CD14-positive monocyte (primary cell): ENCODE data around the gene NENF. TPM values are rescaled to one million over a fixed set of nuclear protein-coding genes. Genes with fewer than 3 reads are reported as not detected.

Experiments
- DNase-seq, 3 donors: peaks; one replicate each; pipeline ENCODE4 v3.0.0-alpha.2; 2011 to 2022
- H2AFZ ChIP-seq: 2 replicates; pipeline ENCODE4 v1.6.0; 2012; ENCODE audit warnings: mild to moderate bottlenecking, low read depth, low read length, inconsistent platforms; ENCODE audit not compliant: insufficient read depth, poor library complexity, severe bottlenecking
- H3K27ac ChIP-seq, 2 donors: 1 replicate in 1 of 2; 2 replicates in 1 of 2; pipeline ENCODE4 v1.5.1; 2012 to 2013; ENCODE audit warnings: low read length in 2 of 2, control low read depth in 1 of 2, inconsistent platforms in 1 of 2, low read depth in 1 of 2, mild to moderate bottlenecking in 1 of 2
- H3K27me3 ChIP-seq, 2 donors: one replicate each; pipeline versions ENCODE4 v1.6.0 to v1.6.1; 2011 to 2013; ENCODE audit warnings: low read length in 2 of 2; ENCODE audit not compliant: control insufficient read depth in 2 of 2, insufficient read depth in 2 of 2
- H3K36me3 ChIP-seq, 2 donors: replicated peaks in 1 of 2; 1 replicate in 1 of 2; 2 replicates in 1 of 2; pipeline versions ENCODE4 v1.5.1 to v1.6.1; 2012 to 2013; ENCODE audit warnings: low read length in 2 of 2, control low read depth in 1 of 2, inconsistent platforms in 1 of 2, mild to moderate bottlenecking in 1 of 2; ENCODE audit not compliant: insufficient read depth in 2 of 2, control insufficient read depth in 1 of 2
- H3K4me1 ChIP-seq, 2 donors: 1 replicate in 1 of 2; 2 replicates in 1 of 2; pipeline versions ENCODE4 v1.5.1 to v1.6.1; 2012 to 2013; ENCODE audit warnings: low read length in 2 of 2, control low read depth in 1 of 2, inconsistent platforms in 1 of 2, mild to moderate bottlenecking in 1 of 2, moderate library complexity in 1 of 2; ENCODE audit not compliant: insufficient read depth in 2 of 2, control insufficient read depth in 1 of 2
- H3K4me2 ChIP-seq: replicated peaks from 2 replicates; pipeline ENCODE3; 2012; ENCODE audit warnings: low read length, moderate library complexity, mild to moderate bottlenecking; ENCODE audit not compliant: poor library complexity, severe bottlenecking; ENCODE audit errors: extremely low read depth
- H3K4me3 ChIP-seq, 3 experiments: fragments of 200-600 bp in 1 of 3; sonication (generic) in 1 of 3; replicated peaks in 1 of 3; 1 replicate in 2 of 3; 2 replicates in 1 of 3; pipeline ENCODE4 v1.5.1; 2011 to 2013; ENCODE audit warnings: low read length in 3 of 3, mild to moderate bottlenecking in 3 of 3, control low read depth in 2 of 3, low read depth in 2 of 3, inconsistent platforms in 1 of 3, moderate library complexity in 1 of 3
- H3K79me2 ChIP-seq: 2 replicates; pipeline ENCODE4 v1.6.0; 2012; ENCODE audit warnings: mild to moderate bottlenecking, control low read depth, inconsistent platforms, low read length, moderate library complexity; ENCODE audit not compliant: insufficient read depth
- H3K9ac ChIP-seq: 2 replicates; pipeline ENCODE4 v1.6.0; 2017; ENCODE audit warnings: low read length, mild to moderate bottlenecking; ENCODE audit not compliant: insufficient read depth, poor library complexity, severe bottlenecking
- H3K9me3 ChIP-seq, 2 donors: replicated peaks in 1 of 2; 1 replicate in 1 of 2; 2 replicates in 1 of 2; pipeline versions ENCODE4 v1.5.1 to v1.6.1; 2012 to 2013; ENCODE audit warnings: low read length in 2 of 2, control low read depth in 1 of 2; ENCODE audit not compliant: control insufficient read depth in 1 of 2, insufficient read depth in 1 of 2
- H4K20me1 ChIP-seq: 2 replicates; pipeline ENCODE4 v1.6.0; 2012; ENCODE audit warnings: mild to moderate bottlenecking, low read length, control low read depth, moderate library complexity; ENCODE audit not compliant: insufficient read depth
- H3K27ac Mint-ChIP-seq, 7 donors: one replicate each; pipeline ENCODE4 v1.8.0; 2020; ENCODE audit warnings: mild to moderate bottlenecking in 7 of 7, mixed read lengths in 7 of 7, moderate library complexity in 6 of 7, inconsistent platforms in 2 of 7
- H3K27me3 Mint-ChIP-seq, 3 donors: one replicate each; pipeline ENCODE4 v1.8.0; 2021 to 2022; ENCODE audit warnings: low read depth in 3 of 3, mild to moderate bottlenecking in 3 of 3, mixed read lengths in 3 of 3, moderate library complexity in 3 of 3, inconsistent platforms in 1 of 3
- H3K36me3 Mint-ChIP-seq, 2 donors: one replicate each; pipeline ENCODE4 v1.8.0; 2020; ENCODE audit warnings: mixed read lengths in 2 of 2, inconsistent platforms in 1 of 2, mild to moderate bottlenecking in 1 of 2
- H3K4me1 Mint-ChIP-seq: one replicate; pipeline ENCODE4 v1.8.0; 2020; ENCODE audit warnings: mild to moderate bottlenecking, mixed read lengths
- H3K4me3 Mint-ChIP-seq, 2 donors: one replicate each; pipeline ENCODE4 v1.8.0; 2020; ENCODE audit warnings: mild to moderate bottlenecking in 2 of 2, mixed read lengths in 2 of 2, moderate library complexity in 1 of 2
- H3K9me3 Mint-ChIP-seq, 7 donors: one replicate each; pipeline ENCODE4 v1.8.0; 2020 to 2022; ENCODE audit warnings: mixed read lengths in 7 of 7, mild to moderate bottlenecking in 6 of 7, moderate library complexity in 6 of 7, inconsistent platforms in 2 of 7
- CTCF ChIP-seq: fragments of 200-600 bp; IDR thresholded peaks from one replicate; pipeline ENCODE4 v1.8.0; 2022; ENCODE audit warnings: antibody characterized with exemption, mild to moderate bottlenecking
- WGBS: methylation state at CpG from one replicate; pipeline ENCODE4 v1.1.5; 2013; ENCODE audit warnings: missing lambda C conversion rate; ENCODE audit not compliant: insufficient coverage; 5-methylcytosine and 5-hydroxymethylcytosine counted together
- intact Hi-C, 2 donors: fragments of 100-400 bp; cut with micrococcal nuclease; formaldehyde crosslinking; loops; one replicate each; pipeline versions ENCODE4 v1.15.0 to v1.15.1; 2023
- polyA plus RNA-seq, 3 donors: library from polyadenylated mRNA; depleted of rRNA in 1 of 3; unstranded in 2 of 3; stranded (reverse) in 1 of 3; fragments of 300-500 nt in 2 of 3; fragments of >200 nt in 1 of 3; fragmentation: Illumina TruSeq in 2 of 3; gene quantifications; 1 replicate in 2 of 3; 2 replicates in 1 of 3; pipeline ENCODE4 v1.2.3, GENCODE V29; 2012 to 2021

NENF gene
- polyA plus RNA-seq, 3 donors = 9.7 to 56.4 (median 42.3) TPM

- Histone ChIP-seq H3K9ac (no peak overlapping the region), H3K9me3 (no peaks in the 10 kb centered on the region), H3K79me2 (no peaks in the 10 kb centered on the region), H4K20me1 (no peaks in the 10 kb centered on the region), H3K4me1 (no peaks in the 10 kb centered on the region), H2AFZ (no peak overlapping the region), H3K27me3 (no peaks in the 10 kb centered on the region), H3K36me3 (no peaks in the 10 kb centered on the region), H3K27ac (no peak overlapping the region), H3K4me2 (no peak overlapping the region), H3K4me3 (no peak overlapping the region)
- Mint-ChIP-seq H3K4me1 (peaks cover 11% of the 10 kb centered on the region), H3K36me3 (no peaks in the 10 kb centered on the region), H3K4me3 (peak overlapping the region in 1 of 2 donors; percentile 65), H3K9me3 (peaks cover 0 to 7% (median 0%) of the 10 kb centered on the region in 7 donors), H3K27me3 (peaks cover 0 to 6% (median 3%) of the 10 kb centered on the region in 3 donors), H3K27ac (peak overlapping the region in 2 of 7 donors; percentile 61 to 68)
- WGBS = 33% methylated on average over 4 of the region's 8 CpGs
- TF ChIP-seq CTCF = peak; percentile 74
- intact Hi-C loops = loop anchor here (5.0 to 10.0 kb wide), 6 partner anchors 91 to 537 kb away; no protein-coding TSS in a partner anchor
- peak; percentile 59 to 67 (median 66) for DNase-seq
These were observed 25.1 kb downstream of the NENF start for GRCh38 chr1:212457740-212458338.

GRCh38 chr1:212458817-212459216 lies 26.1 kb downstream of the NENF start:
- Mint-ChIP-seq H3K27me3 (peaks cover 0 to 6% (median 3%) of the 10 kb centered on the region in 3 donors), H3K27ac (peak overlapping the region in 1 of 7 donors; percentile 6), H3K4me3 (no peak overlapping the region), H3K4me1 (peaks cover 10% of the 10 kb centered on the region), H3K9me3 (peaks cover 0 to 7% (median 0%) of the 10 kb centered on the region in 7 donors), H3K36me3 (no peaks in the 10 kb centered on the region)
- intact Hi-C loops = loop anchor here (5.0 to 10.0 kb wide), 6 partner anchors 92 to 536 kb away; no protein-coding TSS in a partner anchor
- H2AFZ ChIP-seq = no peak overlapping the region
- no peaks in the 10 kb centered on the region for H3K79me2 ChIP-seq
- WGBS = no CpG with 5 or more reads among the region's 1 CpG
- no peaks in the 10 kb centered on the region for H4K20me1 ChIP-seq
- no peaks in the 10 kb centered on the region for H3K9me3 ChIP-seq
- no peak overlapping the region for H3K4me2 ChIP-seq
- no peak overlapping the region for H3K27ac ChIP-seq
- no peak for DNase-seq
- TF ChIP-seq CTCF = no peak
- H3K9ac ChIP-seq = no peak overlapping the region
- no peaks in the 10 kb centered on the region for H3K36me3 ChIP-seq
- H3K4me1 ChIP-seq = no peaks in the 10 kb centered on the region
- no peak overlapping the region for H3K4me3 ChIP-seq
- H3K27me3 ChIP-seq = no peaks in the 10 kb centered on the region
